GM21529 (cell line): ENCODE data around the gene ENTREP1.
"Not testable (repeated sequence)": the region's sequence is repeated elsewhere in the genome, so short reads cannot be mapped to it uniquely, and the experiment has no call there.

Source experiments
- ATAC-seq: cut with Tn5 transposase; IDR thresholded peaks from one replicate; pipeline ENCODE4 v1.9.1; 2021; ENCODE audit not compliant: unreplicated experiment

ENTREP1 gene, protein sequence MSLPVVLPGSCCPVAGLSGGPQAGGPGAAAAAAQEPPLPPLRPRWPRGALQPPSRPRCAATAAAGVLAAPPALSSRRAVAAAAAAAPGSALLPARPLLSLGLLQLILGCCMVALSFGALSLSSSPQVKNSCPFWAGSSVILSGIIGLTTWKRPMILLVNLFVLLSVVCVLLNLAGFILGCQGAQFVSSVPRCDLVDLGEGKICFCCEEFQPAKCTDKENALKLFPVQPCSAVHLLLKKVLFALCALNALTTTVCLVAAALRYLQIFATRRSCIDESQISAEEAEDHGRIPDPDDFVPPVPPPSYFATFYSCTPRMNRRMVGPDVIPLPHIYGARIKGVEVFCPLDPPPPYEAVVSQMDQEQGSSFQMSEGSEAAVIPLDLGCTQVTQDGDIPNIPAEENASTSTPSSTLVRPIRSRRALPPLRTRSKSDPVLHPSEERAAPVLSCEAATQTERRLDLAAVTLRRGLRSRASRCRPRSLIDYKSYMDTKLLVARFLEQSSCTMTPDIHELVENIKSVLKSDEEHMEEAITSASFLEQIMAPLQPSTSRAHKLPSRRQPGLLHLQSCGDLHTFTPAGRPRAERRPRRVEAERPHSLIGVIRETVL

DNA sequence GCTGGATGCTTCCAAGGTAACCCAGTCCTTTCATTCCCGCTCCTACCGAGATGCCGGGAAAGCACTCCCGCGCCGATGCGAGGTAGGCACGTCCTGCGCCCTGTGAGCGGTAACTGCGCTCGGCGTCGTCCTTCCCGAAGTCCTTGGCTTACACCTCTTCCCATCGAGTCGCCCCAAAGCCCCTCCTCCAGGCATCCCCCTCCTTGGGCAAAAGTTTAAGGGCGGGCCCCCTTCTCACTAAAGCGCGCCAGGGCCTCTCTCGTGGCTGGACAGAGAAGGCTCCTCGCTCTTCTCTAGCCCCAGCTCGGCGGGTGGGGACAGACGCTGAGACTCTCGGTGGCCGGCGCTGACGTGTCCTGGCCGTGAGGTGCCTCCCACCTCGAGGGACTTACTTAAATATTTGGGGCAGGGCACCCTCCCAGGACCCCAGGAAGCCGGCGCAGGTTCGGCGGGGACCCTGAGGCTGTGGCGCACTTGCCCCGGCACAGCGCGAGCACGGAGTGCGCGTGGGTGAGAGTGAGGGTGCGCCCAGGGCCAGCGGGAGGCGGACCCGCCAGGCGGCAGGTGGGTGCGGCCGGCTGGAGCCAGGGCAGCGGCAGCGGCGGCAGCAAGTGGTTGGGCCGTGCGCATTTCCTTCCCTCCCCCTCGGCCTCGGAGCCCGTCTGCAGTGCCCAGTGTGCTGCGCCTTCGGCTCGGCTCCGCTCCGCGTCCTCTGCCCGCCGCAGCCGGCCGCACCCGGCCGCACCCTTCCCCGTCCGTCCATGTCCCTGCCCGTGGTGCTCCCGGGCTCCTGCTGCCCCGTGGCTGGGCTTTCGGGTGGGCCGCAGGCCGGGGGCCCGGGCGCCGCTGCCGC lies at the start of gene ENTREP1:
Gene ENTREP1, plus strand, starts transcription at position 667 of the 853 bp plus-strand sequence. Its CDS starts 95 bp downstream, at position 762.
- no peak for ATAC-seq

DNA sequence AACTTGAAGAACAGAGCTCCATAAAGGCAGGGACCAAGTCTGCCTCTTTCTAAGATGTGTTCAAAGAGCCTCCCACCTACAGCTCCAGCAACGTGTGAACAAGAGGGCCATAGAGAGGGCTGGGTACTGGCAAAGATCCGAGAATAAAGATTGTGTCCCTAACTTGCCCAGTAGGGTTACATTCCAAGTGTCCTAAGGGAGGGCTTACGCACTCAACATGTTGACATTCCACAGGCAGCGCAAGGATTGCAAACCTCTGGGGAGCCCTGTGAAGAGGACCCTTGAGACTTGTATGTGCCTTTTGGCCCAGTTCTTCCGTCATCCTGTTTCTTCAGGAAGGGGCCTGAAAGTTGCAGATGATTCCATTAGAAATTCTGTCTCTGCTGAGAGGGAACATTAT lies 48.2 kb upstream of the ENTREP1 start:
- ATAC-seq, result no peak

DNA sequence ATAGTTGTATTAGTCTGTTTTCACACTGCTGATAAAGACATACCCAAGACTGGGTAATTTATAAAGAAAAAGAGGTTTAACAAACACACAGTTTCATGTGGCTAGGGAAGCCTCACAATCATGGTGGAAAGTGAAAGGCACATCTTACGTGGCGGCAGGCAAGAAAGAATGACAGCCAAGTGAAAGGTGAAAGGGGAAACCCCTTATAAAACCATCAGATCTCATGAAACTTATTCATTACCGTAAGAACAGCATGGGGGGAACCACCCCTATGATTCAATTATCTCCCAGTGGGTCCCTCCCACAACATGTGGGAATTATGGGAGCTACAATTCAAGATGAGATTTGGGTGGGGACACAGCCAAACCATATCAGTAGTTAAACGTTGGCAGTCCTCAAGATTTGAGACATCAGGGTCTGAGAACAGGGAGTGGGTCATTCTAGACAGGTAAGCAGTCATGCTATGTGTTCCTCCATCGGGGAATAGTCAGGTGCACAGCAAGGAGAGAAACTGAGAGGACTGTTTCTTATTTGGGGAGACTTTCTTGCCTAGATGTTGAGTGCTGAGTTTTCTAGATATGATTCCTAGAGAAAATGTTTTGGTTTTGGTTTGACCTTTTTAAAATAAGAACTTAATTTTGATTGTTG lies 45.8 kb upstream of the ENTREP1 start:
- peak; percentile 79 for ATAC-seq

DNA sequence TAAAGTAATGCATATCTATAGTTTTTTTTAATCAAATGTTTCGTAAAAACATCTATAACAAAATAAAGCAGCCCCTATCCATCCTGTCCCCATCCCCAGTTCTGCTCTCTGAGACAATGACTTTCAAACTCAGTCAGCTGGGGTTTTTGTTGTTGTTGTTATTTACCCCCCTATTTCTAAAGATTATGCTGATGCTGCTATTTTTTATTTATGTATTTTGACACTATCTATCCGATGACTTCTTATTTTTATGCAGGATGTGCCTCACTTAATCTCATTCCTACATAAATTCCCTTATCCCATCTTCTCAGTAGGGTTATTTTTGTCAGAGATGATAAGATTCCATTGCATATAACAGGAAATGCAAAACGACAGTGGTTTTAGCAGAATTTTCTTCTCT lies 45.3 kb upstream of the ENTREP1 start:
- no peak for ATAC-seq

DNA sequence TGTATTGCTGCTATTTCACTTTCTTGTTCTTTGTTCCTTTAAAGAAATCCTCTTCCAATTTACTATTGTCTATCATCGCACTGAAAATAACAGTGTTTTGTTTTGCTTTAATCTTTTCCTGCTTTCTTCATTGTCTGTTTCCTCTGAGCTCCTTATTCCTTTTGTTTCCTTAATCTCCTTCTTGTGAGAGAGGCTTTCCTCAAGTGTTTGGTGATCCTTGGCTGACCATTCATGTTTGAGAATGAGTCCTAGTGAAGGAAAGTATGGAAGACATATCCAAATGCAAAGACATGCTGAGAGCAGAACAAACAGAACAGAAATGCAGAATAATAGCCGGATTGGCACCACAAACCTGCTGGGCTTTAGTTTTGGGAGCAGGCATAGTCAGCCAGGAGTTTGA lies 42.0 kb upstream of the ENTREP1 start:
- ATAC-seq, result no peak

DNA sequence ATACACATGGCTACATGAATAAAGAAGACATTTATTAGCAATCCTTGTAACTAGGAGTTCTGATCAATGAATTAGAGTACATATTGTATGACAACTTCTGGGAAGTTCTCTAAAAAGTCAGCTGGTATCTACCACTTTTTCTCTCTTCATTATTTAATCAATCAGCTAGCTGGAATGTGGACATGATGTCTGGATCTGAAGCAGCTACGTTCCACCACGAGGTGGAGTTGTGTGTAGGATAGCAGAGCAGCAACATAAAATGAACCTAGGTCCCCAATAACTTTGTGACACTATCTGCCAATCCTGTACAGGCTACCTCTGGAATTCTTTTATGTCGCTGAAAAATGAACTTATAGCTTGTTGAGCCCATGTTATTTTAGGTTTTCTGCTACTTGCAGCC lies 32.9 kb upstream of the ENTREP1 start:
- ATAC-seq, result no peak

DNA sequence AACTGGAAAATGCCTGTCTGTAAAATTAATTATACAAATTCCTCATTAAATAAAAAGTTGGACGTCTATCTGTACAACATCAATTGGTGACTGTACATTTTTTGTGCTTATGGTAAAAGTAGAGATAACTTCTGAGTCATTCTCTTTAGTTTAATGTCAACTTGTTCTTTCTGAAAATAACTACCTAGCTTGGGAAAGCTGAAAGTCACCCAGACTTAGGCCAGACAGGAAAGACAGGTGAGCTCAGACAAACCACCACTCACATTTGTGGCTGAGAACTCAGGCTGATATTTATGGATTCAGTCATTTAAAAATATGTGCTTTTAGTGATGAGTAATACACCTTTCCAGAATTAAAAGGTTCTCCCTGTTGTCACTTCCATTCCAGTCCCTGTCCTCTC lies 31.9 kb upstream of the ENTREP1 start:
- ATAC-seq, result no peak

DNA sequence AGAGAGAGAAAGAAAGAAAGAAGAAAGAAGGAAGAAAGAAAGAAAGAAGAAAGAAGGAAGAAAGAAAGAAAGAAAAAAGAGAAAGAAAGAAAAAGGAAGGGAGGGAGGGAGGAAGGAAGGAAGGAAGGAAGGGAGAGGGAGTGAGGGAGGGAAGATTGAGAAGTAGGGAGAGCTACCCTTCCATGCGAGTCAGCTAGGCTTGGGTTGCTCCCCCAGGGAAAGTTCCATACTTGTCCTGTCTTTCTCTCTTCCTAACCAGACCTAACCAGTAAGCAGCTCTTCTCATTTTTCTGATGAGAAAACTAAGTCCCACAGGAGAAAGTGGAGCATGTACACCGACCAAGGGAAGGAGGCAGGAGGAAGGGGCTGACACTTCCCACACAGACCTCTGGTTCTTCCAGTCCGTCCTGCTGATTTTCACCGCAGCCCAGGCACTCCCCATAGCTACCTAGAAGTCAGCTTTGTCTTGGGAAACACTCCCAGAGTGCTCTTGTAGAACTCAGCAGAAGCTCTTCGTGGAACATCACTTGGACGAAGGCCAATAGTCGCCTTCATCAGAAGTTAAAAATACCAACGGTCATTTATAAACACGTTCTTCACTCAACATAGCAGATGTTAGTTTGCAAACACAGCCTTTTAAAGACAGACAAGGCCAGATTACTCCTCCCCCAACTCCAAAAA lies 29.0 kb upstream of the ENTREP1 start:
- no peak for ATAC-seq

DNA sequence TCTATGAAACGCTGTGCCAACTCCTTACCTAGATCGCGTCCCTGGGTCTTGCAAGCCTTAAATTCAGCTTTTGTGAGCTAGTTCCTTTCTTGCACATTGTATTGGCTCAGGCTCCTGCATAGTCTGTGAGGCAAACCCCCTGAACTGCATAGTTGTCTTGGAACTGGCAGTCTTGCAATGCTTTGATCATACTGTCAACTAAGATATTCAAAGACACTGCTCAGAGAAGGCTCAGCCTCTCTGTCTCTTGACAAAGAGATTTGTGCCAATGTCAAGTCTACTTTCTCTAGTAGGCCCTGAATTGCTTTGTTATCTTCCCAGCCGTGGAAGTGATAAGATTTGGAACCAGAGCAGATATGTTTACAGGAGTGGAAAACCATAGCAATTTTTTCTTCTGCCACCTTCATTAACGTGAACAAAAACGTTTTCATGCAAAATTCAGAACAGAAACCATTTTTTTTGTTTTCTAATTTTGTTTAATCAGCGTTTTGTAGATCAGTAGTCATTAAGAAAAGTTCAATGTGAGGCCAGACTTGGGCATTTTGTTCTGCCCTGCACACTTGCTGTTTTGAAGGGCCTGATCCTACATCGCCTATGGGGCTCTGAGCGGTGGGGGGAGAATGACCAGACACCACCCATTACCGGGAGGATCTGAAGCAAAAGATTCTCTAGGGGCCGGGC lies 27.6 kb upstream of the ENTREP1 start:
- ATAC-seq, result no peak

DNA sequence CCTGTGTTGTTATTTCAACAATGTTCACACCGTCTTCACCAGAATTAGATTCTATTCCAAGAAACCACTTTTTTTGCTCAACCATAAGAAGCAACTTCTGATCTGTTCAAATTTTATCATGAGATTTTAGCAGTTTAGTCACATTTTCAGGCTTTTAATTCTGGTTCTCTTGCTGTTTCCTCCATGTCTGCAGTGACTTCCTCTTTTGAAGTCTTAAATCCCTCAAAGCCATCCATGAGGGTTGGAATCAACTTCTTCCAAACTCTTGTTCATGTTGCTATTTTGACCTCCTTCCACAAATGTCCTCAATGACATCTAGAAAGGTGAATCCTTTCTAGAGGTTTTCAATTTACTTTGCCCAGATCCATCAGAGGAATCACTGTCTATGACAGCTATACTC lies 25.7 kb upstream of the ENTREP1 start:
- no peak for ATAC-seq

DNA sequence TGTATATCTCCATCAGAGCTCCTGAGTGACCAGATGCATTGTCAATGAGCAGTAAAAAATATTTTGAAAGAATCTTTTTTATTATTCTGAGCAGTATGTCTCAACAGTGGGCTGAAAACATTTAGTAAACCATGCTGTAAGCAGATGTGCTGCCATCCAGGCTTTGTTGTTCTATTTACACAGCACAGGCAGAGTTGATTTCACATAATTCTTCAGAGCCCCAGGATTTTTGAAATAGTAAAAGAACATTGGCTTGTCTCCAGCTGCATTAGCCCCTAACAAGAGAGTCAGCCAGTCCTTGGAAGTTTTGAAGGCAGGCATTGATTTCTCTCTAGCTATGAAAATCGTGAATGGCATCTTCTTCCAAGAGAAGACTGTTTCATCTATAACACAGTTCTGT lies 25.2 kb upstream of the ENTREP1 start:
- no peak for ATAC-seq

DNA sequence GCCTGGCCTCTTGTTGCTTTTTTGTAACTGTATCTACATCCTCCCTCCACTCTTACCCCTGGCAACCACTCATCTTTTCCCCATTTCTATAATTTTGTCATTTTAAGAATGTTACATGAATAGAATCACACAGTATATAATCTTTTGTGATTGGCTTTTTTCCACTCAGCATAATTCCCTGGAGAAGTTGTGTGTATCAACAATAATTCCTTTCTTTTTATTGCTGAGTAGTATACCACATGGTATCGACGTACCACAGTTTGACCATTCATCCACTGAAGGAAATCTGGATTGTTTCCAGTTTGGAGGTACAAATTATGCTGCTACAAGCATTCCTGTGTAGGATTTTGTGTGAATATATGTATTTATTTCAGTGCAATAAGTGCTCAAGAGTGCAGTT lies 21.7 kb upstream of the ENTREP1 start:
- ATAC-seq, result no peak

DNA sequence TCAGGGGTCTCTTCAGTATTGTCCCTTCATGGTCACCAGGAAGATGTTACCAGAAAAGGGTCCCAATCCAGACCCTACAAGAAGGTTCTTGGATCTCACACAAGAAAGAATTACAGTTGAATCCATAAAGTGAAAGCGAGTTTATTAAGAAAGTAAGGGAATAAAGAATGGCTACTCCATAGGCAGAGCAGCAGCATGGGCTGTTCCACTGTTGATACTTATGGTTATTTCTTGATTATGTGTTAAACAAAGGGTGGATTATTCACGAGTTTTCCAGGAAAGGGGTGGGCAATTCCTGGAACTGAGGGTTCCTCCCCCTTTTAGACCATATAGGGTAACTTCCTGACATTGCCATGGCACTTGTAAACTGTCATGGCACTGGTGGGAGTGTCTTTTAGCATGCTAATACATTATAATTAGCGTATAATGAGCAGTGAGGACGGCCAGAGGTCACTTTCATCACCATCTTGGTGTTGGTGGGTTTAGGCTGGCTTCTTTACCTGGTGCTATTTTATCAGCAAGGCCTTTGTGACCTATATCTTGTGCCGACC lies 18.0 kb upstream of the ENTREP1 start:
- not testable (repeated sequence) for ATAC-seq

DNA sequence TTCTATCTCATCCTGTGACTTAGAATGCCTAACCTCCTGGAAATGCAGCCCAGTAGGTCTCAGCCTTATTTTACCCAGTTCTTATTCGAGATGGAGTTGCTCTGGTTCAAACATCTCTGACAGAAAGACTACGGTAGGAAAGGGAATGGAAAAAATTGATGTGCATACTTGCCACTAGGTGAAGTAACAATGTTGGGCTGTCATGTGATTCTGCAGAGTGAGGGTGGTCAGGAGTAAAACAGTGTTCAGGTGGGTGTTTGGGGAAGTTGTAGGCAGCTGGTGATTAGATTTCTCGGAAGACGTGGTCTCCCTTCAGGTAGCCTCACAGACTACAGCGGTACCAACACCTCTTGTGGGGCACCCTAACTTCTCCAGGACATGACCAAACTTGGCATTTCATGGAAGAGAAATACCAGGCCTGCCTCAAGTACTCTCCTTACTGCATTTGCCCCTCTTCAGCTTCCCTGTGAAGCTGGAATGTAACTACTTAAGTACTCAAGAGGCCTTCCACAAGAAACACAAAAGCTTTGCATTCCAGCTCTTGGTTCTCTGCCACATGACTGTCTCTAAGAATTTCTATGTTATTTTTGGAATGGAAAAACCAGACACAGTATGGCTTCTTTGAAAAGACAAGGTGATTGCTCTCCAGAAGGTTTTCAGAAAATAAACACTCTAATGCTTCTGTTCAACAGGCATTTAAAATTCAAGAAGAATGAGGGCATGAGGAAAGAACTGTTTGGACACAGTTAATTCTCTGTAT lies 17.4 kb upstream of the ENTREP1 start:
- ATAC-seq, result no peak

DNA sequence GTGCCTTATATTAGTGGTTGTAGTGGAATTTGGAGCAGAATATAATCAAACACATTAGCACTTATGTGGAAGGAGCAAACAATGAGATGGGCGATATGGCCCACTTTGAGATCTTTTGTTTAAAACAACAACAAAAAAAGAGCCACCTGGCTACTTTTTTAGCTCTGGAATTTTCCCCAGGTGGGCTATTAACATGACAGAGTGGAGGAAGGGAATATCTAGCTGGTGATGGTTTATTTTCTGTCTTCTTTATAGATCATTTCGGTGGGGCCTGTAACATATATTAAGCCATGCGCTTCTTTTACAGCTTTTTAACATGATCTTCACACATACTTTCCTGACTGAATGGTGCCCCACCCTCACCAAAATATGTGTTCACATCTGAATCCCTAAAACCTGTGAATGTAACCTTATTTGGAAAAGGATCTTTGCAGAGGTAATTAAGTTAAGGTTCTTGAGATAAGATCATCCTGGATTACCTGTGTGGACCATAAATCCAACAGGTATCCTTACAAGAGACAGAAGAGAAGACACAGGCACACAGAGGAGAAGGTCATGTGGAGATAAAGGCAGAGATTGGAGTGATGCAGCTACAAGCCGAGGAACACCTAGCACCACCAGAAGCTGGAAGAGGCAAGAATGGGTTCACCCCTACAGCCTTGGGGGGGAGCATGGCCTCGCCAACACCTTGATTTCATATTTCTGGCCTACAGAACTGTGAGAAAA lies 16.6 kb upstream of the ENTREP1 start:
- ATAC-seq, result no peak

DNA sequence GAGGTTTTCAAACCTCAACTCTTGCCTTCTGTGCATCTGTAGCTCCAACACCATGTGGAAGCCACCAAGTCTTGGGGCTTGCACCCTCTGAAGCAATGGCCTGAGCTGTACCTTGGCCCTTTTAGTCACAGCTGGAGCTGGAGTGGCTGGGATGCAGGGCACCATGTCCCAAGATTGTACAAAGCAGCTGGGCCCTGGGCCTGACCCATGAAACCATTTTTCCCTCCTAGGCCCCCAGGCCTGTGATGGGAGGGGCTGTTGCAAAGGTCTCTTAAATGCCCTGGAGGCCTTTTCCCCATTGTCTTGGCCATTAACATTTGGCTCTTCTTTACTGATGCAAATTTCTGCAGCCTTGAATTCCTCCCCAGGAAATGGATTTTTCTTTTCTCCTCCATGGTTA lies 11.8 kb upstream of the ENTREP1 start:
- no peak for ATAC-seq

DNA sequence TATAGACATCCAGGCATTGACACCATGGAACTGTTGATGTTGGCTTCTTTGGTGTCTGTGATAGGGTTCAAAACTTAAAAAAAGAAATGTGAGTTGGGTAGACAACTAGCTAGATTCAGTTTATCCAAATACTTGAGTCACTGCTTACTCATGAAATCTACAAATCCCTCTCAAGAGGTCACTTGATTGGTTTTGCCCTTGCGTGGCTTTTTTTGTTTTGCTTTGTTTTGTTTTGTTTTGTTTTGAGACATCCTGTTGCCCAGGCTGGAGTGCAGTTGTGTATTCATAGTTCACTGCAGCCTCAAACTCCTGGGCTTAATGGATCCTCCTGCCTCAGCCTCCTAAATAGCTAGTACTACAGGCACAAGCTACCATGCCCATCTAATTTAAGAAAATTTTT lies 10.5 kb upstream of the ENTREP1 start:
- no peak for ATAC-seq

DNA sequence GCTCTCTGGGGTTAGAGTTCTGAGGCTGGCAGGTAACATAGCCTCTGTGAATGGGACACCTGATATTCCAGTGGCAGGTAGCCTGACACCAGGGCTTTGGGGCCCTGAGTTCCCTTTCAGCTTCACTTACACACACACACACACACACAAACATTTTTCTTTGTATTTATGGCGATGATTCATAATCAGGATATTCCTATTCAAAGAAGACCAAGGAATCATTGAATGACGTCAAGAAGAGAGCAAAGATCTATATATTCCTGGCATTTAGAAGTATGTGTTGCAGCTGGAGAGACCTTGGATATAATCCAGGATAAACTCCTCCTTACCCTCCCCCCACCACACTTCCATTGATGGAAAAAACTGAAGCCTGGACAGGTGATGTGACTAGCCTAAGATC lies 7.9 kb upstream of the ENTREP1 start:
- no peak for ATAC-seq
